ENCODE results near the gene UMPS. TPM values are rescaled to one million over a fixed set of nuclear protein-coding genes. Genes with fewer than 3 reads are reported as not detected.

UMPS gene
- polyA plus RNA-seq, 1 of the 3 experiments (the other 2 are of a cell fraction), result 25.1 TPM

DNA sequence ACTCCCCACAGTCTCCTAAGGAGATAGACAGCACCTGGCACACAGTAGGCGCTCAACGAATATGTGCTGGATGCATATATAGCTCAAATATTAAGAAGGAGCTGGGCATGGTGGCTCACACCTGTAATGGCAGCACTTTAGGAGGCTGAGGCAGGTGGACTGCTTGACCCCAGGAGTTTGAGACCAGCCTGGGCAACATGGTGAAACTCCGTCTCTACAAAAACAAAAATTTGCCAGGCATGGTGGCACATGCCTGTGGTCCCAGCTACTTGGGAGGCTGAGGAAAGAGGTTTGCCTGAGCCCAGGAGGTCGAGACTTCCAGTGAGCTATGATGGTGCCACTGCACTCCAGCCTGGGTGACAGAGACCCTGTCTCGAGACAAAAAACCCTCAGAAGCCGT is 37.4 kb downstream of the UMPS start:
- peaks cover 24% of the 10 kb centered on the region for H3F3A ChIP-seq (replicated peaks; ENCODE audit: insufficient read depth)
- peaks cover 5% of the 10 kb centered on the region; the same call in 1 of the 2 replicates for H4K20me1 ChIP-seq (ENCODE audit: insufficient read depth)
- CTCF ChIA-PET, result interaction anchor here (1.2 to 15.4 kb wide), 4 partner anchors 18 to 227 kb away, joined by 3 to 332 read pairs (median 4); no protein-coding TSS in a partner anchor
- H3K27me3 ChIP-seq (ENCODE audit: insufficient read depth), result no peaks in the 10 kb centered on the region
- no peaks in the 10 kb centered on the region for H3K9me2 ChIP-seq
- WGBS (ENCODE audit: low lambda C conversion rate), result 88% methylated on average over 6 of the region's 6 CpGs
- no peaks in the 10 kb centered on the region for H3K9me3 ChIP-seq
- no peak overlapping the region for H3K9ac ChIP-seq
- peaks cover 49 to 60% of the 10 kb centered on the region in 2 experiments for H3K36me3 ChIP-seq (replicated peaks in 1 of 2; ENCODE audit: control insufficient read depth in 1 of 2, insufficient read depth in 2 of 2, low read length in 1 of 2)
- 0 out of 2 replicates have a peak, but pooled peaks cover 3% of the 10 kb centered on the region for H3K79me2 ChIP-seq (ENCODE audit: insufficient read depth)
- TF ChIP-seq EP300 (IDR thresholded peaks at IDR 0.05; ENCODE audit: borderline replicate concordance in 1 of 2, low read depth in 1 of 2, low read length in 1 of 2) (no peak), RAD21 (IDR thresholded peaks at IDR 0.05; ENCODE audit: low read length) (no peak), FOXM1 (IDR thresholded peaks at IDR 0.05; ENCODE audit: low read depth) (no peak), FOXJ3 (CRISPR knock-in tag; IDR thresholded peaks at IDR 0.05) (no peak), YY1 (IDR thresholded peaks at IDR 0.05; ENCODE audit: low read depth) (no peak), ELF1 (IDR thresholded peaks at IDR 0.05) (no peak), CHD2 (IDR thresholded peaks at IDR 0.05; ENCODE audit: low read length, partially characterized antibody) (no peak), GATA2 (CRISPR knock-in tag; IDR thresholded peaks at IDR 0.05) (no peak), MEF2A (IDR thresholded peaks at IDR 0.05; ENCODE audit: borderline replicate concordance, low read depth) (no peak), NFIC (IDR thresholded peaks at IDR 0.05; ENCODE audit: borderline replicate concordance) (no peak), TCF12 (IDR thresholded peaks at IDR 0.05) (no peak), MXI1 (IDR thresholded peaks at IDR 0.05; ENCODE audit: low read depth, low read length) (no peak), JUND (IDR thresholded peaks at IDR 0.05) (no peak), RXRA (IDR thresholded peaks at IDR 0.05; ENCODE audit: borderline replicate concordance, low read depth) (no peak), TEAD4 (IDR thresholded peaks at IDR 0.05; ENCODE audit: borderline replicate concordance, insufficient read depth) (no peak), GABPA (IDR thresholded peaks at IDR 0.05; ENCODE audit: low read depth) (no peak), SIN3A (IDR thresholded peaks at IDR 0.05; ENCODE audit: borderline replicate concordance, low read depth, low read length) (no peak)
- TF ChIP-seq, protein P1, sequence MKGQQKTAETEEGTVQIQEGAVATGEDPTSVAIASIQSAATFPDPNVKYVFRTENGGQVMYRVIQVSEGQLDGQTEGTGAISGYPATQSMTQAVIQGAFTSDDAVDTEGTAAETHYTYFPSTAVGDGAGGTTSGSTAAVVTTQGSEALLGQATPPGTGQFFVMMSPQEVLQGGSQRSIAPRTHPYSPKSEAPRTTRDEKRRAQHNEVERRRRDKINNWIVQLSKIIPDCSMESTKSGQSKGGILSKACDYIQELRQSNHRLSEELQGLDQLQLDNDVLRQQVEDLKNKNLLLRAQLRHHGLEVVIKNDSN (IDR thresholded peaks at IDR 0.05; ENCODE audit: borderline replicate concordance, low read depth), result no peak
- peak overlapping the region in 1 of 2 experiments; percentile 98; a peak in 1 of 4 replicates for H3K27ac ChIP-seq (ENCODE audit: low read depth in 2 of 2, low read length in 1 of 2)
- no peak overlapping the region for H3K4me3 ChIP-seq (ENCODE audit: low read depth in 2 of 2, low read length in 1 of 2)
- no peak for DNase-seq
- peaks cover 19 to 72% of the 10 kb centered on the region in 2 experiments for H3K4me1 ChIP-seq (ENCODE audit: control insufficient read depth in 1 of 2, insufficient read depth in 2 of 2, low read depth in 1 of 2, low read length in 1 of 2)
- POLR2A ChIA-PET, result no interaction called here
- no peak overlapping the region for H3K4me2 ChIP-seq
- no peak overlapping the region for H2AFZ ChIP-seq (ENCODE audit: low read depth)

DNA sequence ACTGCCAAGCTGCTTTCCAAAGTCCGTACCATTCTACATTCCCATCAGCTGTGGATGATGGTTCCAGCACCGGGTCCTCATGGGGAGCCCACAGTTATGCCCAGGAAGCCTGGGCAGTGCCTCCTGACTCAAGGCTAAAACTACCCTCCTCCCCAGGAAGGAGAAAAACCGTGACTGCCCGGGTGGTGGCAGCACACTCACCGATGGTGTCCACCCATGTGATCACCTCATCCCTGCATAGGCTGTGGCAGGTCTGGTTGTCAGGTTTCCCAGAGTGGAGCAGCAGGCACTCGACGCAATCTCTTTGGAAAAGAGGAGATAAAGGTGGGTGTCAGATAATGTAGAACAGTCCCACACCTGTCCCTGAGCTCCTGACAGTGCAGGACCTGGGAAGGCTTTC is 38.6 kb downstream of the UMPS start:
- H3K4me1 ChIP-seq (ENCODE audit: control insufficient read depth in 1 of 2, insufficient read depth in 2 of 2, low read depth in 1 of 2, low read length in 1 of 2), result peaks cover 31 to 73% of the 10 kb centered on the region in 2 experiments
- H3K9me2 ChIP-seq, result no peaks in the 10 kb centered on the region
- peak overlapping the region in 1 of 2 experiments; percentile 98; a peak in 1 of 4 replicates for H3K27ac ChIP-seq (ENCODE audit: low read depth in 2 of 2, low read length in 1 of 2)
- peaks cover 40 to 56% of the 10 kb centered on the region in 2 experiments for H3K36me3 ChIP-seq (replicated peaks in 1 of 2; ENCODE audit: control insufficient read depth in 1 of 2, insufficient read depth in 2 of 2, low read length in 1 of 2)
- POLR2A ChIA-PET, result no interaction called here
- 75% methylated on average over 7 of the region's 7 CpGs for WGBS (ENCODE audit: low lambda C conversion rate)
- H4K20me1 ChIP-seq (ENCODE audit: insufficient read depth), result peaks cover 6% of the 10 kb centered on the region; the same call in 1 of the 2 replicates
- DNase-seq, result peak; percentile 40
- no peak overlapping the region for H3K9ac ChIP-seq
- peaks cover 4% of the 10 kb centered on the region; the same call in 1 of the 2 replicates for H3K79me2 ChIP-seq (ENCODE audit: insufficient read depth)
- H3K4me3 ChIP-seq (ENCODE audit: low read depth in 2 of 2, low read length in 1 of 2), result no peak overlapping the region
- H3K27me3 ChIP-seq (ENCODE audit: insufficient read depth), result no peaks in the 10 kb centered on the region
- no peak overlapping the region for H2AFZ ChIP-seq (ENCODE audit: low read depth)
- no peak overlapping the region for H3K4me2 ChIP-seq
- H3K9me3 ChIP-seq, result no peaks in the 10 kb centered on the region
- CTCF ChIA-PET, result interaction anchor here (0.6 to 15.4 kb wide), 8 partner anchors 8 to 153 kb away, joined by 3 to 332 read pairs (median 4); no protein-coding TSS in a partner anchor
- H3F3A ChIP-seq (replicated peaks; ENCODE audit: insufficient read depth), result peaks cover 28% of the 10 kb centered on the region
- TF ChIP-seq, protein P2, sequence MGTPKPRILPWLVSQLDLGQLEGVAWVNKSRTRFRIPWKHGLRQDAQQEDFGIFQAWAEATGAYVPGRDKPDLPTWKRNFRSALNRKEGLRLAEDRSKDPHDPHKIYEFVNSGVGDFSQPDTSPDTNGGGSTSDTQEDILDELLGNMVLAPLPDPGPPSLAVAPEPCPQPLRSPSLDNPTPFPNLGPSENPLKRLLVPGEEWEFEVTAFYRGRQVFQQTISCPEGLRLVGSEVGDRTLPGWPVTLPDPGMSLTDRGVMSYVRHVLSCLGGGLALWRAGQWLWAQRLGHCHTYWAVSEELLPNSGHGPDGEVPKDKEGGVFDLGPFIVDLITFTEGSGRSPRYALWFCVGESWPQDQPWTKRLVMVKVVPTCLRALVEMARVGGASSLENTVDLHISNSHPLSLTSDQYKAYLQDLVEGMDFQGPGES (IDR thresholded peaks at IDR 0.05; ENCODE audit: low read depth, low read length), result no peak
- TF ChIP-seq EP300 (IDR thresholded peaks at IDR 0.05; ENCODE audit: borderline replicate concordance in 1 of 2, low read depth in 1 of 2, low read length in 1 of 2), result no peak; a peak in 1 of 4 replicates
- peak; percentile 21; the same call in 1 of the 2 replicates for TF ChIP-seq RAD21 (IDR thresholded peaks at IDR 0.05; ENCODE audit: low read length)
- TF ChIP-seq RFX5 (IDR thresholded peaks at IDR 0.05; ENCODE audit: low read length), result no peak
- TF ChIP-seq, protein P3, sequence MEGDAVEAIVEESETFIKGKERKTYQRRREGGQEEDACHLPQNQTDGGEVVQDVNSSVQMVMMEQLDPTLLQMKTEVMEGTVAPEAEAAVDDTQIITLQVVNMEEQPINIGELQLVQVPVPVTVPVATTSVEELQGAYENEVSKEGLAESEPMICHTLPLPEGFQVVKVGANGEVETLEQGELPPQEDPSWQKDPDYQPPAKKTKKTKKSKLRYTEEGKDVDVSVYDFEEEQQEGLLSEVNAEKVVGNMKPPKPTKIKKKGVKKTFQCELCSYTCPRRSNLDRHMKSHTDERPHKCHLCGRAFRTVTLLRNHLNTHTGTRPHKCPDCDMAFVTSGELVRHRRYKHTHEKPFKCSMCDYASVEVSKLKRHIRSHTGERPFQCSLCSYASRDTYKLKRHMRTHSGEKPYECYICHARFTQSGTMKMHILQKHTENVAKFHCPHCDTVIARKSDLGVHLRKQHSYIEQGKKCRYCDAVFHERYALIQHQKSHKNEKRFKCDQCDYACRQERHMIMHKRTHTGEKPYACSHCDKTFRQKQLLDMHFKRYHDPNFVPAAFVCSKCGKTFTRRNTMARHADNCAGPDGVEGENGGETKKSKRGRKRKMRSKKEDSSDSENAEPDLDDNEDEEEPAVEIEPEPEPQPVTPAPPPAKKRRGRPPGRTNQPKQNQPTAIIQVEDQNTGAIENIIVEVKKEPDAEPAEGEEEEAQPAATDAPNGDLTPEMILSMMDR (IDR thresholded peaks at IDR 0.05), result peak; percentile 29; the same call in 1 of the 2 replicates
- TF ChIP-seq FOXJ3 (CRISPR knock-in tag; IDR thresholded peaks at IDR 0.05), result no peak
- no peak for TF ChIP-seq TAF1 (IDR thresholded peaks at IDR 0.05; ENCODE audit: borderline replicate concordance, low read depth, low read length)
- TF ChIP-seq, protein P1 (IDR thresholded peaks at IDR 0.05; ENCODE audit: borderline replicate concordance, low read depth), result no peak
- TF ChIP-seq MXI1 (IDR thresholded peaks at IDR 0.05; ENCODE audit: low read depth, low read length), result no peak
- no peak for TF ChIP-seq GATA2 (CRISPR knock-in tag; IDR thresholded peaks at IDR 0.05)
- TF ChIP-seq, protein P4, sequence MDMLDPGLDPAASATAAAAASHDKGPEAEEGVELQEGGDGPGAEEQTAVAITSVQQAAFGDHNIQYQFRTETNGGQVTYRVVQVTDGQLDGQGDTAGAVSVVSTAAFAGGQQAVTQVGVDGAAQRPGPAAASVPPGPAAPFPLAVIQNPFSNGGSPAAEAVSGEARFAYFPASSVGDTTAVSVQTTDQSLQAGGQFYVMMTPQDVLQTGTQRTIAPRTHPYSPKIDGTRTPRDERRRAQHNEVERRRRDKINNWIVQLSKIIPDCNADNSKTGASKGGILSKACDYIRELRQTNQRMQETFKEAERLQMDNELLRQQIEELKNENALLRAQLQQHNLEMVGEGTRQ (IDR thresholded peaks at IDR 0.05; ENCODE audit: borderline replicate concordance, low read depth, low read length), result no peak
- no peak for TF ChIP-seq JUND (IDR thresholded peaks at IDR 0.05)
- no peak for TF ChIP-seq TCF12 (IDR thresholded peaks at IDR 0.05)
